Measurements from ENCODE around the gene OTUB1. TPM values are rescaled to one million over a fixed set of nuclear protein-coding genes. Genes with fewer than 3 reads are reported as not detected.

Gene OTUB1
- total RNA-seq, 1 experiment from 2014 or later: 136 TPM

DNA sequence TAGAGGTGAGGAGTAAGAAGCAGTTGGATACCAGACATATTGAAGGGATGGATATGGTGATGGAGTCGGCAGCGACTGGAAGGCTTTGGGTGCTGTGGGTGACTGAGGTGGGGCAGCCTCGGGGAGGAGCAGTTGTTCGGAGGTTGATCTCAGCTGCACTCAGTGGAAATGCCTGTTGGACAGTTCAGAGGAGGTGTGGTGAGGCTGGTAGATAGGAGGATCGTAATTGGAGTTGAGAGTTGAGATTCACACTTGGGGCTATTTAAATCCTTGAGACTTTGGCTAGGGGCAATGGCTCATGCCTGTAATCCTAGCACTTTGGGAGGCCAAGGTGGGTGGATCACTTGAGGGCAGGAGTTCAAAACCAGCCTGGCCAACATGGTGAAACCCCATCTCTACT, 6.9 kb downstream of the OTUB1 start:
- Histone ChIP-seq H3K9me3 (ENCODE audit: low read depth, low read length, poor library complexity, severe bottlenecking) (no peaks in the 10 kb centered on the region), H3K27me3 (replicated peaks; ENCODE audit: insufficient read depth, low read depth, low read length, poor library complexity) (no peaks in the 10 kb centered on the region), H3K27ac (ENCODE audit: low read depth, low read length, poor library complexity, severe bottlenecking) (no peak overlapping the region), H3K4me1 (ENCODE audit: insufficient read depth, low read length, poor library complexity, severe bottlenecking) (peaks cover 3% of the 10 kb centered on the region), H3K36me3 (ENCODE audit: insufficient read depth, low read length, poor library complexity, severe bottlenecking) (peaks cover 54% of the 10 kb centered on the region), H3K4me3 (ENCODE audit: low read depth, low read length, poor library complexity, severe bottlenecking) (no peak overlapping the region)
- intact Hi-C loops (cut with micrococcal nuclease; ENCODE audit: unreplicated experiment): no loop called here
- POLR2A ChIA-PET (ENCODE audit: low non-redundant PET): no interaction called here
- no TSS peak for BruUV-seq (replicated peaks)
- TF ChIP-seq EZH2 (IDR thresholded peaks at IDR 0.05; ENCODE audit: borderline replicate concordance, low read depth, low read length, poor library complexity, severe bottlenecking): no peak
- TF ChIP-seq, protein P1, sequence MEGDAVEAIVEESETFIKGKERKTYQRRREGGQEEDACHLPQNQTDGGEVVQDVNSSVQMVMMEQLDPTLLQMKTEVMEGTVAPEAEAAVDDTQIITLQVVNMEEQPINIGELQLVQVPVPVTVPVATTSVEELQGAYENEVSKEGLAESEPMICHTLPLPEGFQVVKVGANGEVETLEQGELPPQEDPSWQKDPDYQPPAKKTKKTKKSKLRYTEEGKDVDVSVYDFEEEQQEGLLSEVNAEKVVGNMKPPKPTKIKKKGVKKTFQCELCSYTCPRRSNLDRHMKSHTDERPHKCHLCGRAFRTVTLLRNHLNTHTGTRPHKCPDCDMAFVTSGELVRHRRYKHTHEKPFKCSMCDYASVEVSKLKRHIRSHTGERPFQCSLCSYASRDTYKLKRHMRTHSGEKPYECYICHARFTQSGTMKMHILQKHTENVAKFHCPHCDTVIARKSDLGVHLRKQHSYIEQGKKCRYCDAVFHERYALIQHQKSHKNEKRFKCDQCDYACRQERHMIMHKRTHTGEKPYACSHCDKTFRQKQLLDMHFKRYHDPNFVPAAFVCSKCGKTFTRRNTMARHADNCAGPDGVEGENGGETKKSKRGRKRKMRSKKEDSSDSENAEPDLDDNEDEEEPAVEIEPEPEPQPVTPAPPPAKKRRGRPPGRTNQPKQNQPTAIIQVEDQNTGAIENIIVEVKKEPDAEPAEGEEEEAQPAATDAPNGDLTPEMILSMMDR (conservative IDR thresholded peaks at IDR 0.05; ENCODE audit: low read depth, low read length): no peak
- no peak for DNase-seq (ENCODE audit: low spot score)
- CTCF ChIA-PET: no interaction called here

DNA sequence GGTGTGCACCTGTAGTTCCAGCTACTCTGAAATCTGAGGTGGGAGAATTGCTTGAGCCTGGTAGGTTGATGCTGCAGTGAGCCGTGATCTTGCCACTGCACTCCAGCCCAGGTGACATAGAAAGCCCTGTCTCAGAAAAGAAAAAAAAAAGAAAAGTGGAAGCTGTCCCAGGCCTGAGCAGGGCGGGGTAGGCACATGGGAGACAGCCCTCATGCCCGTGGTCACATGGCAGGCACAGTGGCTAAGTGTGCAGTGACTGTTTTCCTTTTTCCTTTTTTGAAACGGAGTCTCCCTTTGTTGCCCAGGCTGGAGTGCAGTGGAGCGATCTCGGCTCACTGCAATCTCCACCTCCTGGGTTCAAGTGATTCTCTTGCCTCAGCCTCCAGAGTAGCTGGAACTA, 7.8 kb downstream of the OTUB1 start:
- DNase-seq (ENCODE audit: low spot score): no peak
- no TSS peak for BruUV-seq (replicated peaks)

DNA sequence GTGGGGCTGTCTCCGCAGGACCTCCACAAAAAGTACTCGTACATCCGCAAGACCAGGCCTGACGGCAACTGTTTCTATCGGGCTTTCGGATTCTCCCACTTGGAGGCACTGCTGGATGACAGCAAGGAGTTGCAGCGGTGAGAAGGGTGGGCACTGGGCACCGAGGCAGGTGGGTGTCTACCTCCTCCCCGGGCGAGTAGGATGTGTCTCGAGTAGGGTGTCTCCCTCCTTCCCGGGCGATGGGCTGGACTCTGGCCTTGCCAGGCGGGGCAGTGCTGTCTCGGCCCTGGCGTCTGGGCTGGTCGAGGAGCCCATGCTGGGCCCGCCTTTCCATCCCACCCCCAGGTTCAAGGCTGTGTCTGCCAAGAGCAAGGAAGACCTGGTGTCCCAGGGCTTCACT, 10.3 kb downstream of the OTUB1 start:
- POLR2A ChIA-PET (ENCODE audit: low non-redundant PET): no interaction called here
- no TSS peak for BruUV-seq (replicated peaks)
- DNase-seq (ENCODE audit: low spot score): no peak
- H3K27ac ChIP-seq (ENCODE audit: low read depth, low read length, poor library complexity, severe bottlenecking): no peak overlapping the region
- H3K4me1 ChIP-seq (ENCODE audit: insufficient read depth, low read length, poor library complexity, severe bottlenecking): peaks cover 31% of the 10 kb centered on the region
- H3K4me3 ChIP-seq (ENCODE audit: low read depth, low read length, poor library complexity, severe bottlenecking): no peak overlapping the region
- no peaks in the 10 kb centered on the region for H3K27me3 ChIP-seq (replicated peaks; ENCODE audit: insufficient read depth, low read depth, low read length, poor library complexity)
- CTCF ChIA-PET: no interaction called here
- H3K36me3 ChIP-seq (ENCODE audit: insufficient read depth, low read length, poor library complexity, severe bottlenecking): peaks cover 34% of the 10 kb centered on the region
- TF ChIP-seq, protein P1 (conservative IDR thresholded peaks at IDR 0.05; ENCODE audit: low read depth, low read length): no peak
- TF ChIP-seq EZH2 (IDR thresholded peaks at IDR 0.05; ENCODE audit: borderline replicate concordance, low read depth, low read length, poor library complexity, severe bottlenecking): no peak
- H3K9me3 ChIP-seq (ENCODE audit: low read depth, low read length, poor library complexity, severe bottlenecking): no peaks in the 10 kb centered on the region
- intact Hi-C loops (cut with micrococcal nuclease; ENCODE audit: unreplicated experiment): no loop called here

More for the DNA sequence above, 7.8 kb downstream of the OTUB1 start:
- Histone ChIP-seq H3K27me3 (replicated peaks; ENCODE audit: insufficient read depth, low read depth, low read length, poor library complexity) (no peaks in the 10 kb centered on the region), H3K4me1 (ENCODE audit: insufficient read depth, low read length, poor library complexity, severe bottlenecking) (peaks cover 6% of the 10 kb centered on the region), H3K36me3 (ENCODE audit: insufficient read depth, low read length, poor library complexity, severe bottlenecking) (peaks cover 51% of the 10 kb centered on the region), H3K9me3 (ENCODE audit: low read depth, low read length, poor library complexity, severe bottlenecking) (no peaks in the 10 kb centered on the region), H3K4me3 (ENCODE audit: low read depth, low read length, poor library complexity, severe bottlenecking) (no peak overlapping the region), H3K27ac (ENCODE audit: low read depth, low read length, poor library complexity, severe bottlenecking) (no peak overlapping the region)
- TF ChIP-seq, protein P1 (conservative IDR thresholded peaks at IDR 0.05; ENCODE audit: low read depth, low read length): no peak
- no peak for TF ChIP-seq EZH2 (IDR thresholded peaks at IDR 0.05; ENCODE audit: borderline replicate concordance, low read depth, low read length, poor library complexity, severe bottlenecking)
- ChIA-PET POLR2A (ENCODE audit: low non-redundant PET) (interaction anchor here (0.7 kb wide), 2 partner anchors 19 to 211 kb away, joined by 3 read pairs; partner anchors contain the start of gene COX8A), CTCF (no interaction called here)
- intact Hi-C loops (cut with micrococcal nuclease; ENCODE audit: unreplicated experiment): no loop called here

All from A673 (cell line).